ENCODE results near the gene CPNE5.
A peak's percentile ranks its signal among the peaks of the same experiment; 100 is the strongest.
"Not testable (repeated sequence)": the region's sequence is repeated elsewhere in the genome, so short reads cannot be mapped to it uniquely, and the experiment has no call there.

Gene CPNE5

GRCh38 chr6:36731622-36732310 lies 107.5 kb downstream of the CPNE5 start:
- H3K79me2 ChIP-seq (ENCODE audit: control insufficient read depth, insufficient read depth, low read length, unreplicated experiment) = no peaks in the 10 kb centered on the region
- no peak overlapping the region for H2AFZ ChIP-seq (ENCODE audit: low read length, unreplicated experiment)
- no peaks in the 10 kb centered on the region for H3K36me3 ChIP-seq (ENCODE audit: insufficient read depth, low read length)
- no peak overlapping the region for H3K4me3 ChIP-seq (ENCODE audit: low read depth, low read length)
- no peaks in the 10 kb centered on the region for H3K27me3 ChIP-seq (ENCODE audit: insufficient read depth, low read length)
- no peak overlapping the region for H3K27ac ChIP-seq (ENCODE audit: low read depth, low read length)
- H3K4me1 ChIP-seq (ENCODE audit: control insufficient read depth, insufficient read depth, low read length, unreplicated experiment) = peaks cover 20% of the 10 kb centered on the region

- Histone ChIP-seq H2AFZ (ENCODE audit: low read length, unreplicated experiment) (no peak overlapping the region), H3K4me3 (ENCODE audit: low read depth, low read length) (no peak overlapping the region), H3K27ac (ENCODE audit: low read depth, low read length) (no peak overlapping the region), H3K27me3 (ENCODE audit: insufficient read depth, low read length) (no peaks in the 10 kb centered on the region), H3K79me2 (ENCODE audit: control insufficient read depth, insufficient read depth, low read length, unreplicated experiment) (no peaks in the 10 kb centered on the region), H3K4me1 (ENCODE audit: control insufficient read depth, insufficient read depth, low read length, unreplicated experiment) (peaks cover 13% of the 10 kb centered on the region), H3K36me3 (ENCODE audit: insufficient read depth, low read length) (no peaks in the 10 kb centered on the region)
Observed at GRCh38 chr6:36730424-36731380, 108.5 kb downstream of the CPNE5 start.

GRCh38 chr6:36729161-36729524 lies 110.1 kb downstream of the CPNE5 start:
- no peaks in the 10 kb centered on the region for H3K36me3 ChIP-seq (ENCODE audit: insufficient read depth, low read length)
- H3K4me3 ChIP-seq (ENCODE audit: low read depth, low read length) = no peak overlapping the region
- H2AFZ ChIP-seq (ENCODE audit: low read length, unreplicated experiment) = peak overlapping the region; percentile 14
- H3K27me3 ChIP-seq (ENCODE audit: insufficient read depth, low read length) = no peaks in the 10 kb centered on the region
- no peaks in the 10 kb centered on the region for H3K79me2 ChIP-seq (ENCODE audit: control insufficient read depth, insufficient read depth, low read length, unreplicated experiment)
- H3K4me1 ChIP-seq (ENCODE audit: control insufficient read depth, insufficient read depth, low read length, unreplicated experiment) = no peaks in the 10 kb centered on the region
- no peak overlapping the region for H3K27ac ChIP-seq (ENCODE audit: low read depth, low read length)

- Histone ChIP-seq H3K79me2 (ENCODE audit: control insufficient read depth, insufficient read depth, low read length, unreplicated experiment) (no peaks in the 10 kb centered on the region), H3K4me3 (ENCODE audit: low read depth, low read length) (no peak overlapping the region), H3K4me1 (ENCODE audit: control insufficient read depth, insufficient read depth, low read length, unreplicated experiment) (no peaks in the 10 kb centered on the region), H3K27ac (ENCODE audit: low read depth, low read length) (no peak overlapping the region), H3K36me3 (ENCODE audit: insufficient read depth, low read length) (no peaks in the 10 kb centered on the region), H3K27me3 (ENCODE audit: insufficient read depth, low read length) (no peaks in the 10 kb centered on the region), H2AFZ (ENCODE audit: low read length, unreplicated experiment) (no peak overlapping the region)
Observed at GRCh38 chr6:36728289-36729160, 110.7 kb downstream of the CPNE5 start.

- H3K79me2 ChIP-seq (ENCODE audit: control insufficient read depth, insufficient read depth, low read length, unreplicated experiment) = no peaks in the 10 kb centered on the region
Observed at GRCh38 chr6:36727505-36728021, 111.7 kb downstream of the CPNE5 start.

GRCh38 chr6:36725581-36725980 lies 113.7 kb downstream of the CPNE5 start:
- Histone ChIP-seq H3K36me3 (ENCODE audit: insufficient read depth, low read length) (no peaks in the 10 kb centered on the region), H3K27me3 (ENCODE audit: insufficient read depth, low read length) (no peaks in the 10 kb centered on the region), H3K27ac (ENCODE audit: low read depth, low read length) (no peak overlapping the region), H2AFZ (ENCODE audit: low read length, unreplicated experiment) (no peak overlapping the region), H3K79me2 (ENCODE audit: control insufficient read depth, insufficient read depth, low read length, unreplicated experiment) (no peaks in the 10 kb centered on the region), H3K4me1 (ENCODE audit: control insufficient read depth, insufficient read depth, low read length, unreplicated experiment) (no peaks in the 10 kb centered on the region), H3K4me3 (ENCODE audit: low read depth, low read length) (no peak overlapping the region)

More at GRCh38 chr6:36727505-36728021, 111.7 kb downstream of the CPNE5 start:
- H2AFZ ChIP-seq (ENCODE audit: low read length, unreplicated experiment) = no peak overlapping the region
- no peaks in the 10 kb centered on the region for H3K4me1 ChIP-seq (ENCODE audit: control insufficient read depth, insufficient read depth, low read length, unreplicated experiment)
- no peak overlapping the region for H3K4me3 ChIP-seq (ENCODE audit: low read depth, low read length)
- H3K27ac ChIP-seq (ENCODE audit: low read depth, low read length) = no peak overlapping the region
- H3K36me3 ChIP-seq (ENCODE audit: insufficient read depth, low read length) = no peaks in the 10 kb centered on the region
- H3K27me3 ChIP-seq (ENCODE audit: insufficient read depth, low read length) = no peaks in the 10 kb centered on the region

GRCh38 chr6:36724514-36725390 lies 114.5 kb downstream of the CPNE5 start:
- H3K79me2 ChIP-seq (ENCODE audit: control insufficient read depth, insufficient read depth, low read length, unreplicated experiment) = no peaks in the 10 kb centered on the region
- H3K4me1 ChIP-seq (ENCODE audit: control insufficient read depth, insufficient read depth, low read length, unreplicated experiment) = no peaks in the 10 kb centered on the region
- no peak overlapping the region for H3K4me3 ChIP-seq (ENCODE audit: low read depth, low read length)
- no peaks in the 10 kb centered on the region for H3K36me3 ChIP-seq (ENCODE audit: insufficient read depth, low read length)
- no peak overlapping the region for H3K27ac ChIP-seq (ENCODE audit: low read depth, low read length)
- H2AFZ ChIP-seq (ENCODE audit: low read length, unreplicated experiment) = no peak overlapping the region
- H3K27me3 ChIP-seq (ENCODE audit: insufficient read depth, low read length) = no peaks in the 10 kb centered on the region

GRCh38 chr6:36723992-36724391 lies 115.3 kb downstream of the CPNE5 start:
- H3K27me3 ChIP-seq (ENCODE audit: insufficient read depth, low read length); H3K4me1 ChIP-seq (ENCODE audit: control insufficient read depth, insufficient read depth, low read length, unreplicated experiment); H3K36me3 ChIP-seq (ENCODE audit: insufficient read depth, low read length); H3K4me3 ChIP-seq (ENCODE audit: low read depth, low read length); H3K27ac ChIP-seq (ENCODE audit: low read depth, low read length); H2AFZ ChIP-seq (ENCODE audit: low read length, unreplicated experiment); H3K79me2 ChIP-seq (ENCODE audit: control insufficient read depth, insufficient read depth, low read length, unreplicated experiment): not testable (repeated sequence)

GRCh38 chr6:36722879-36723278 lies 116.4 kb downstream of the CPNE5 start:
- Histone ChIP-seq H2AFZ (ENCODE audit: low read length, unreplicated experiment) (no peak overlapping the region), H3K4me1 (ENCODE audit: control insufficient read depth, insufficient read depth, low read length, unreplicated experiment) (no peaks in the 10 kb centered on the region), H3K4me3 (ENCODE audit: low read depth, low read length) (no peak overlapping the region), H3K79me2 (ENCODE audit: control insufficient read depth, insufficient read depth, low read length, unreplicated experiment) (no peaks in the 10 kb centered on the region), H3K27ac (ENCODE audit: low read depth, low read length) (no peak overlapping the region), H3K27me3 (ENCODE audit: insufficient read depth, low read length) (no peaks in the 10 kb centered on the region), H3K36me3 (ENCODE audit: insufficient read depth, low read length) (no peaks in the 10 kb centered on the region)

Measured in ACC112 (cell line).